Posterior cingulate gyrus (tissue), 11 donors: ENCODE results near the gene COG3.

Experiments used
- DNase-seq, 10 donors: peaks; one replicate each; pipeline versions ENCODE4 v3.0.0 to v3.0.0-alpha.2; 2020 to 2021; ENCODE audit warnings: mixed read lengths in 3 of 10
- intact Hi-C: fragments of 100-400 bp; cut with DNase I; formaldehyde crosslinking; loops from one replicate; pipeline ENCODE4 v1.15.1; 2023

COG3 gene

DNA sequence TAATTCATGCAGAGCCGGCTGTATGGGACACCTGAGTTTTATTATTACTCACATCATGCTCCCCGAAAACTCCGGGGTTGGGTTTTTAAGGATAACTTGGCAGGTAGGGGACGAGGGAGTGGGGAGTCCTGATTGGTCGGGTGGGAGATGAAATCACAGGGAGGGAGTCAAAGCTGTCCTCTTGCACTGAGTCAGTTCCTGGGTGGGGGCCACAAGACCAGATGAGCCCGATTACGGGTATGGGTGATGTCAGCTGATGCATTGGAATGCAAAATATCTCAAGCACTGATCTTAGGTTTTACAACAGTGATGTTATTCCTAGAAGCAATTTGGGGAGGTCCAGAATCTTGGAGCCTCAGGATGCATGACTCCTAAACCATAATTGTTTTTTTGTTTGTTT, 18.6 kb upstream of the COG3 start:
- intact Hi-C loops, result no loop called here
- DNase-seq, result no peak

DNA sequence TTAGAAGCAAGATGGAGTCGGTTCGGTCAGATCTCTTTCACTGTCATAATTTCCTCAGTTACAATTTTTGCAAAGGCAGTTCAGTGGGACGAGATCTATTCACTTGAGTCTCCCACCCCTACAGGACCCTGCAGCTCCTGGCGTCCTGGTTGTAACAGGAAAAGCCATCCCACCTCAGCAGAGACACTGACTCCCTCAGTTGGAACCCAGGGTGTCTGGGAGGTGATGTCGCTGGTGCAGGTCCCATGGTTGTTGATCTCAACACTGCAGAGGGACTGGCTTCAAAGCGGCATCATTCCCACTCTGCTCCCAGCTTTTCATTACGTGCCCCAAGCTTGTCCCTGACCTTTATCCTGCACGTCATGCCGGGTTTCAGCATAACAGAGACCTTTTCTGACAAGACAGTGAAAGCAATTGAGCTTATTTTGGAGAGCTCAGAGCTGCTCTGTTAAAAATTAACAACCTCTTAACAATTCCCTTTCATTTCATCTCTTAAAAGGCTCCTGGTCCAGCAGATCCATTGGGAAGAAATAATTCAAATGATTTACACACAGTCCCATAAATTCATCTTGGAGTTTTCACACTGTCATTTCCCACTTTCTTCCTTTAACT, 17.6 kb upstream of the COG3 start:
- no peak for DNase-seq
- intact Hi-C loops, result no loop called here

DNA sequence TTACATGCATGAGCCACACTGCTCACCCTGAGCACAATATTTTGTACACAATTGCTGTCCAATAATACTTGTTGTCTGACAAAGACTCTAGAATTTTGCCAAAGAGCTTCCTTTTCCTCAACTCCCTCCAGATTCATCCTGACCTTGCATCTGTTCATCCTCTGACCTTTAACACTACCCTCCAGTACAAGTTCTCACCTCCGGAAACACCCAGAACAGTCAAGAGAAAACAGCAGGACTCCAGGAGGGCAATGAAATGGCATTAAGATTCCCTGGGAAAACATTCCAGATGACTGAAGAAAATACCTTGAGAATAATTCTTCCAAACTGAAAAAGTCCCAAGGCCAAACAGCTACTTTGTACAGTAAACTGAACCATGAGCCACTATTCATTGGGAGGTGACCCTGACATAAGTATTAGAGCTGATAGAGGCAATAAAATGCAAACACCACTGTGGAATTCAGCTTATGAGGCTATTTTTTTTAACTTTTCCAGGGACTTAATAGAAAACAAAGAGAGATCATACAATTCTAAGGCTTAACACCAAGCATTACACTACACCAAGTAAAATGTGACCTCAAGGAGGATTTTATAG, 15.7 kb upstream of the COG3 start:
- intact Hi-C loops, result no loop called here

DNA sequence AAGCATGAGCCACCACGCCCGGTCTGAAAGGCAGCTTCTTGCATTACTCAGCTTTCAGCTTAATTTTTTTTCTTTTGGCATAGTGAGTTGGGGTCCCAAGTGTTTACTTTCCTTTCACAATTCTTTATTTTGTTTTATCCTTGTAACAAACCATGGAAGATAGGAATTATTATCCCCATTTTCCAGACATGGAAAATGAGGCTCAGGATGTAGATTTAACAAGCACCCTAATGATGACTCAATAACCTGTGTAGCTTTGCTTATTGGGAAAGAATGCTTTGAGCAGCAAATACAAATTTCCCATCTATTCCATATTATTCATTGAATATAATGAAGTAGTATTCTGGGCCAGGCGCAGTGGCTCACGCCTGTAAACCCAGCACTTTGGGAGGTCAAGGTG, 13.5 kb upstream of the COG3 start:
- intact Hi-C loops, result no loop called here

More for the DNA sequence above, 15.7 kb upstream of the COG3 start:
- no peak for DNase-seq

DNA sequence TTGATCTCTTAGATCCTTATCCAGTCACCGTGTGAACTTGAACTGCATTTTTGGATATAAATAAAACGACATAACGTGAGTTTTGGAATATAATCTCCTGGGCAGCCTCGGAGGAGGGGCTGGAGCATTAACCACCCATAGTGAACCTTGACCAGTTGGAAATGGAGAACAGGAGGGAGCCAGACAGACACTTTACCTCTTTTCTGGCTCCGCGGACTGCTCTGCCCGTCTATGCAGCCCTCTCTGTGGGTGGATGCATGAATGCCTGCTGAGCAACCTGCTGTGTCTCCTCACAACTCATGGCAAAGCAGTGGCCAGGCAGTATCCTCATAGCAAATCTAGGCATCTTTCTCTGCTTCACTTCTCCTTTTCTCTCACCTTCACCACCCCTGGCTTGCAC, 10.5 kb upstream of the COG3 start:
- intact Hi-C loops, result no loop called here
- DNase-seq, result no peak

More for the DNA sequence above, 13.5 kb upstream of the COG3 start:
- DNase-seq, result no peak

DNA sequence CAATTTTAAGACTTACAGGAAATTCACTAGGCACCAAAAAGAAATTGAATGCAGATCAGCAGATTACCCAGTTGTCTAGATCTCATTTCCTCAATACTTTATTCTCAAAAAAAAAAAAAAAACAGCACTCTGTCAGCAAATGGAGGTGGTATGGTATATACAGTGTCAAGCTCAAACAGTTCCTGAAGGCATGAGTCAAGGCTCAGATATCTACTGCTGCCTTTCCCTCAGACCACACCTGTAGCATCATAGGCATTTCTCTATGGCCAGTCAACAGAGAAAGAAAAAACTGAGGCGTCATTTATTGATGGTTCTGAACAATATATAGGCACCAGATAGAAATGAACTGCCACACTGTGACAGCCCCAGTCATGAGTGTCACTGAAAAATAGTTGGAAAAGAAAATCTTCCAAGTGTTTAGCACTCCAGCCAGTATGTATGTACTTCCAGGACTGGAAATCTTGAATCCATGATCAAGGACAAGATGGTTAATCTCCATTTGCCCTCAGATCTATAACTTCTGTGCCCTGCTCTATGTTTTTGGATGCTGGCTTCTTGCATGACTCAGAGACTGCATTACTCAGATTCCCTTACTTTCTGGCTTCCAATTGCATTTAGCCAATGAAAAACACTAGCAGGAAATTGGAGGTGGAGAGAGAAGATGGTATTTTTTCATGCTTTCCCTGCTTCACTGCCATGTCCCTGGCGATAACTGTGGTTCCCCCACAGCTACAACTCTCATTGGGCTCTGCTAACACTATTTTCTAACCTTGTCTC, 8.4 kb upstream of the COG3 start:
- intact Hi-C loops, result no loop called here
- DNase-seq, result no peak

DNA sequence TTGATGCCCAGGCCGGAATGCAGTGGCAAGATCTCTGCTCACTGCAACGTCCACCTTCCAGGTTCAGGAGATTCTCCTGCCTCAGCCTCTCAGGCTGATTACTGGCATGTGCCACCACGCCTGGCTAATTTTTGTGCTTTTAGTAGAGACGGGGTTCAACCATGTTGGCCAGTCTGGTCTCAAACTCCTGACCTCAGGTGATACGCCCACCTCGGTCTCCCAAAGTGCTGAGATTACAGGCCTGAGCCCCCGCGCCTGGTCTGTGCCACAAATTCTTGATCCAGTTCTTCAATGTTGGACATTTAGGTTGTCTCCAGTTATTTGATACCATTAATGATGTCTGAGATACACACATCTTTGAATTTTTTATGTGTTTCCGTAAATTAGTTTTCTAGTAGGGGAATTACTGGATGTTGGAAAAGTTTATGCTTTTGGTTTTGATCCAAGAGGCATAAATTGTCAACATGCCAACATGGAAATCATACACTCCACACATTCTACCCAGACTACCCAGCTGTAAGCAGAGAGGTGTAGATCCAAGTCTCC, 525 bp upstream of the COG3 start:
- intact Hi-C loops, result no loop called here
- peak in 2 of 10 donors; percentile 11 to 14 for DNase-seq

DNA sequence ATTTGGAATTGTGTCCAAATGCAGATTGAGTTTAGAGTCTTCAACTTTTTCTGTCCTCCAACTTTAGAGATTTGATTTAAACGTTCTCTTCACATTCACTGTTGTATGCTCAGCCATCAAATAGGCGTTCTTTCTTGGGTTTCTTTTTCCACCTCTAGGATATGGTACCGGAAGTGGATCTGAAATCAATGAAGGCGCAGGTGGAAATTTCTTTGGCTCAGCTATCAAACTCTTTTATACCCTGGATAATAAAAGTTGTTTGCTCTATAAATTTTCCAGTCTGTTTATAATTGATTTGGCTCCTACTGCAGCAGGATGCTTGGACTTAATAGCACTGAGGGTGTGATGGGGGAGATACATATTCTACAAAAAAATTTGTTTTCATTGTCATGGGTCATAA, 1.6 kb downstream of the COG3 start:
- intact Hi-C loops, result loop anchor here (5.0 kb wide), 1 partner anchor 49 kb away; the partner anchor contains the start of gene SLC25A30
- DNase-seq, result no peak

DNA sequence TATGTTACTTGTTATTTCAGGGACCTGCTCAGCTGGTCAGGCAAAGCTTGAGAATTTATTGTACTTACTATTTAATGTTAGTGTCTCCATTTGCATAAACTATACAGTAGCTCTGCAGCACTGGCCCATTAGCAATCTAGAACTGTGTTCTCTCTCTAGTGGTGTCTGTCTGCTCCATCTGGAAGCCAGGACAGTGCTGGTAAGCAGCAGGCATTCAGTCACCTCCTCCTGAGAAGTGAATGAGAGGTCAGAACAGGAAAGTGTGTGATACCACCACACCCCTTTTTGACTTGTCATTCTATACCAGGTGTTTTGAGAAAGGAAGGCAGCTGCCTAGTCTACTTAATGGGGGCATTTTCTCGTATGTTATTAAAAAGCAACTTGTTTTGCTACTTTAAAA, 3.9 kb downstream of the COG3 start:
- intact Hi-C loops, result loop anchor here (5.0 kb wide), 1 partner anchor 51 kb away; the partner anchor contains the start of gene SLC25A30
- DNase-seq, result no peak

DNA sequence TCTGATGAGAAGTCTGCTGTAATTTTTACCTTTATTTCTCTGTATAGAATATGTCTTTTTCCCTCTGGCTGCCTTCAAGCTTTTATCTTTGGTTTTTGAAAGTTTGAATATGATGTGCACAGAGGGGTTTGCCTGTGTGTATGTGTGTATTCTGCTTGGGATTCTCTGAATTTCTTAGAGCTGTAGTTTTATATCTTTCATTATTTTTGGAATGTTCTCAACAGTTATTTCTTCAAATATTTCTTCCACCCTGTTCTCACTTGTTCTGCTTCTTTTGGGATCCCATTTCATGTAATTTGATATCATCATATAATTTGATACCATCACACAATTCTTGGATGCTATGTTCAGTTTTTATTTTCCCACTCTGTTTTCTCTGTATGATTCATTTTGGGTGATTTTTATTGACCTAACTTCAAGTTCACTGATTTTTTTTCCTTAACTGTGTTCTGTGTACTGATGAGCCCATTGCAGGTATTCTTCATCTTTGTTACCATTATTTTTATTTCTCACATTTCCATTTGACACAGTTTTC, 7.5 kb downstream of the COG3 start:
- DNase-seq, result no peak
- intact Hi-C loops, result no loop called here

DNA sequence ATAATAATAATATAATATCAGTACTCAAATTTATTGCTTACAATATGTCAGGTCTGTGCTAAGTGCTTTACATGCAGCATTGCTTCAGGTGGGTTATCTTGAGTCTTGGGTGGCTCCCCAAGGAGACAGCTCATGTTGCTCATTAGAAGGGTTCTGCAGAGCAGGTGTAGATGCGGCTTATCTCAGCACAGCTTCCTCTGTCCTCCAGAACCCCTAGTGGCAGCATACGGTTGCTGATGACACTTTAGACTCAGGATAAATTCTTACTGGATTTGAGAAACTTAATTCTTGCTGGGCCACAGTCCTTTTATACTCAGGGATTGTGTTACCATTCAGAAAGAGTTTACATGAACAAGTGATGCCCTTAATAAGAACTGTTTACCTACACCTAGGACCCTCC, 8.9 kb downstream of the COG3 start:
- no peak for DNase-seq
- intact Hi-C loops, result no loop called here

DNA sequence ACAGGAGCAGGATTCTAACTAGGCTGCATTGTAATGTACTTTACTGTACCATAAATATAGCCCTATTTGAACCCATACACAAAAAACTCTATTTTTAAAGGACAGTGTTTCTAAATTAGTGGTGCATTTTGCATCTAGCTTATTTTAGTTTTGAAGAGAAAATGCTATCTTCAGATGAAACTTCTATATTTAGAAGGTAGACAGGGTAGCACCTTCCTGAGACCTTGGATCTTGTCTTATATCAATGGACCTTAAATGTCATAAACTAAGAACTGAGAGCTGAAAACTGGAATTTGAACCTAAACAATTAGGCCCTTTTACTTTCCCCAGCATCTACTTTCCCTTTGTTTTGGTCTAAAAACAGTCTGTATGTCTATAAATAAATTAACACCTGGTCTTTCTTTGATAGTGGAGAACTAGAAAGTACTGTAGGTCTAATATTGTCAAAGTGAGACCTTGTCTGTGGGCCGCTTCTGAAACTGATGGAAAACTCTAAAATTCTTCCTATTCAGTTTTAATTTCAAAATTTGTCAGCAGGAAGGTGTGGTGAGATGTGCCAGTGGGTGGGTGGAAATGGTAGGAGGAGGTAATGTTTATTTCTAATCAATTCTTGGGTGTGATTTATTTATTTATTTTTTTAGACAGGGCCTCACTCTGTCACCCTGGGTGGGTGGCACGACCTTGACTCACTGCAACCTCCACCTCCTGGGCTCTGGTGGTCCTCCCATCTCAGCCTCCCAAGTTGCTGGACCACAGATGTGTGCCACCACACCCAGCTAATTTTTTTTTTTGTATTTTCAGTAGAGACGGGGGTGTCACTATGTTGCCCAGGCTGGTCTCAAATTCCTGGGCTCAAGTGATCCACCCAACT, 10.1 kb downstream of the COG3 start:
- intact Hi-C loops, result no loop called here
- DNase-seq, result no peak

DNA sequence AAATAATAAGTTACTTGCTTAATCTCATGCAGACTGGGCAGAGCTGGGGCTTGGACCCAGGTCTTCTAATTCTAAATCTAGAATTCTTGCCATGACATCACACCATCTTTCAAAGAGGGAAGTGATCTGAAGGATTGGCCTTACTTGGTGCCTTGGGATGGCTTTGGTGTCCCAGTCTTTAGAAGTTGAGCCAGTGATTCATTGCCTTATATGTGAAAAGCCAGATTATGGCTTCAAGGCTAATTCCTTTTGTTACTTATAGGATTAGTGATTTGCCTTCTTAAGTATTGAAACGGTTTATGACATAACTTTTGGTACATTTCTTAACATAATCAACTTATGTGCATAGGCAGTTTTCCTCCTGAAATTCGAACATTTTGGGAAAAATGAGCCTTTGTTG, 14.9 kb downstream of the COG3 start:
- no peak for DNase-seq
- intact Hi-C loops, result no loop called here

DNA sequence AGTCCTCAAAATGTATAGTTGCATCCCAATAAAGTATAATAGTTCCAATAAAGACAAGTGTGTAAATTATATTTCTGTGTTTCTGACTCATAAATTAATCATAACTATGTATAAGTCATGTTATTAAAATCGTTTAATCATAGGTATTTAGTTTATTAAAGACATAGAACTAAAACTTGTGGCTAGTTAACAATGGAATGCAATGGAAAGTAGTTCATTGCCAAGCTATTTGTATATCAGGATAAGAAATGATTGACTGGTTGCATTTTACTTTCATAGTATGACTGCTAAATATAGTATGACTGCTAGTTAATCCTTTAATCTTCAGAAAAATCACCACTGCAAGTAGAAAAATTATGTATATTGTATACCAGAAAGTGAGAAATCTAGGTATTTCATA, 16.9 kb downstream of the COG3 start:
- intact Hi-C loops, result no loop called here

DNA sequence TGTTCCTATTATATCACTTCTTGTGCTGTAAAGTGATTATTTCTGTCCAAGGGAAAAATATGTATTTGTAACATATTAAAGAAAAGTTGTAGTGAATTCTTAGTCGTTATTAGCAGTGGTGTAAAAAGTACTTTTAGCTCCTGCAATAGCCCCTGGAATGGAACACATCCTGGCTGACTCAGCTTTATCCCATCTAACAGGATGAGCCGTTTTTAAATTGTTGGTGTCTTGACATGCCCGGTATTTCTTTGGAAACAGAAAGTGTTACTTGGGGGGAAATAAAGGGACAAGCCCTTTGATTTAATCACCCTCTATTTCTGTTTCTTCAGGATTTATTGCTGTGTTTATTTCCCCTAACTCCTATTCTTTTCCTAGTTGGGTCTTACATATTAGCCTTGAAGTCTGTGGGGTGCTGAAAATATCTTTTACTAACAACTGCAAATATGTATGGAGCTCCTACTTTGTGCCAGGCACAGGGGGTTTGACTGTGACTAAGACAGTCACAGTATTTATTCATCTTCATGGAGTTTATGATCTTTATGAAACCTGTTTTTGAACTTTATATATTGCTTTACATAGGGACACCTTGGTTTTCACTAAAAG, 17.9 kb downstream of the COG3 start:
- DNase-seq, result no peak
- intact Hi-C loops, result no loop called here

More for the DNA sequence above, 16.9 kb downstream of the COG3 start:
- no peak for DNase-seq

DNA sequence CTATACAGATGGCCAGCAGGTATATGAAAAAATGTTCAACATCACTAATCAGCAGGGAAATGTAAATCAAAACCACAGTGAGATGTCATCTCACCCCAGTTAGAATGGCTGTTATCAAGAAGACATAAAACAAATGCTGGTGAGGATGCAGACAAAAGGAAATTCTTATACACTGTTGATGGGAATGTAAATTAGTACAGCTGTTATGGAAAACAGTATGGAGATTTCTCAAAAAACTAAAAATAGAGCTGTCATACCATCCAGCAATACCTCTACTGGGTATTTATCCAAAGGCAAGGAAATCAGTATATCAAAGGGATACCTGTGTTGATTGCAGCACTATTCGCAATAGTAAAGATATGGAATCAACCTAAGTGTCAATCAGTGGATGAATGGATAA, 22.9 kb downstream of the COG3 start:
- no peak for DNase-seq
- intact Hi-C loops, result no loop called here

DNA sequence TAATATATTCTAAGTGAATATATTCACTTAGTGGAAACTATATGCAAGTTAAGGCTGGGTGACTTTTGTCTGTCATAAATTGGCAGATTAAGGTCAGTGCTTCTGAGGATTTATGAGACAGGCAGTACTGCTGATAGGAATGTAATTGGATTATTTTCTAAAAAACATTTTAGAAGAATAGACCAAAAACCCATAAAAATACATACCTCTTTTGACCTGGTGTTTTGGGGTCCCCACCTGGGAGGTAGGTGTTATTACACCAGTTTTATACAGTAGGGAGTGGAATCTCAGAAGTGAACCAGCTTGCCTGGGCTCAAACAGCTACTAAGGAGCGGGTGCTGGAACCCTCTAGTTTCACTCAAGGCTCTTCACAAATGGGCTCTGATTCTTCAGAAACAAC, 25.3 kb downstream of the COG3 start:
- intact Hi-C loops, result no loop called here
- no peak for DNase-seq

DNA sequence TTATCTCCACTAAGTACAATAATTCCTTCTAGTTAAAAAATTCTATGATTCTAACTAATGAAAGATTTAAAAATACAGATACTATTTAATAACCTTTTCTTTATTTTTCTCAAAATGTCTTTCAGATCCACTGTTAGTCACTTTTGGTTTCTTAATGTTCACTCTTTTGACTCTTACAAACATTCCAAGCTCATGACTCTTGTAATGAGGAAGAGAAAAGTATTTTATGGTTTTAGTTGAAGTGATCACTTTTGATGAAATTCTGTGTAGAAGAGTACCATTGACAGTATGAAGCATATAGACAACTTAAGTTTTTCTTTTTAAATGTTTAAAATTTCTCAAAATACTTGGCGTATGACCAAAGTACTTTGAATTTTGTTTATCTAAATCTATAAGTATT, 27.8 kb downstream of the COG3 start:
- intact Hi-C loops, result no loop called here

DNA sequence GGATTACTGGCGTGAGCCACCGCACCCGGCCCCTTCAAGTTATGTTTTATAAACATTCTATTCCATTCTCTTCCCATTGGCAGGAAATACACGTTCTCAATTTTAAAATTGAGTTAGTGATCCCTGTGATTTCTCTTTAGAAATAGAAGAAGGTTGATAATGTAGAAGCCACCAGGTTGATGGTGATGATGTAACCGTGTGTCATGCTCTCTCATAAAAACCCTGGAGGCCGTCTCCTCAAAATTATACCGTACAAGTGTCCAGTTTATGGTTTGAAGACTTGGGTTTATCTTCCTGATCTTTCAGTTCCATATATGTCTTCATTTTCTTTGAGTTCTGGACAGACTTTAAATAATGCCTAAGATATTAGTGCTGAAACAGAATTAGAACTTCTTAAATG, 32.2 kb downstream of the COG3 start:
- no peak for DNase-seq
- intact Hi-C loops, result no loop called here

More for the DNA sequence above, 27.8 kb downstream of the COG3 start:
- DNase-seq, result no peak
